BLaER1 (cell line): Measurements from ENCODE around the gene CALML6.

Experiments
- H3K27ac ChIP-seq: shearing (Covaris generic); formaldehyde crosslinking; 2 replicates; pipeline ENCODE4 v1.8.1; 2022
- H3K27me3 ChIP-seq: shearing (Covaris generic); formaldehyde crosslinking; 2 replicates; pipeline ENCODE4 v1.8.1; 2022
- H3K36me3 ChIP-seq: shearing (Covaris generic); formaldehyde crosslinking; 2 replicates; pipeline ENCODE4 v1.8.1; 2022
- H3K4me1 ChIP-seq: shearing (Covaris generic); formaldehyde crosslinking; 2 replicates; pipeline ENCODE4 v1.8.1; 2022
- H3K4me2 ChIP-seq: shearing (Covaris generic); formaldehyde crosslinking; 2 replicates; pipeline ENCODE4 v1.8.1; 2022
- H3K4me3 ChIP-seq: shearing (Covaris generic); formaldehyde crosslinking; 2 replicates; pipeline ENCODE4 v1.8.1; 2022
- H3K9ac ChIP-seq: shearing (Covaris generic); formaldehyde crosslinking; 2 replicates; pipeline ENCODE4 v1.8.1; 2022
- H3K9me3 ChIP-seq: shearing (Covaris generic); formaldehyde crosslinking; 2 replicates; pipeline ENCODE4 v1.8.1; 2022
- H4K20me1 ChIP-seq: shearing (Covaris generic); formaldehyde crosslinking; 2 replicates; pipeline ENCODE4 v1.8.1; 2022
- Cebpa-rat ChIP-seq: shearing (Covaris generic); IDR thresholded peaks from 2 replicates; pipeline ENCODE4 v1.8.1; 2022

CALML6 gene

DNA sequence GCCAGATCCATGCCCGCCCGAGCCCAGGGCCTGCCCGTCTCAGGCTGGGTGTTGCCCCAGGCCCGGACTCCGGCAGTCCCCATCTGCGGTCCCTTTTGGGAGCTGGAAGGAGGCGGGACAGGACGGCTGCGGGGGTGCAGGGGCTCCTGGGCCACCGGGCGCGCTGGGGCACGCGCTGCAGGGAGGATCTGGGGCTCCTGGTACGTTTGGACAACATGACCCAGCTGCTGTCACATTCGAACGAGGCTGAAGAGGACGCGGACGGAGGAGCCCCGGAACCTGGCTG, 6.6 kb upstream of the CALML6 start:
- Histone ChIP-seq H3K27ac (peak overlapping the region; percentile 98), H3K36me3 (no peaks in the 10 kb centered on the region), H3K27me3 (no peaks in the 10 kb centered on the region), H3K4me1 (peaks cover 59% of the 10 kb centered on the region), H3K9ac (peak overlapping the region; percentile 95), H3K9me3 (peaks cover under 1% of the 10 kb centered on the region; the same call in 1 of the 2 replicates), H3K4me3 (peak overlapping the region; percentile 84), H3K4me2 (peak overlapping the region; percentile 100), H4K20me1 (no peaks in the 10 kb centered on the region)
- TF ChIP-seq Cebpa-rat, result no peak

DNA sequence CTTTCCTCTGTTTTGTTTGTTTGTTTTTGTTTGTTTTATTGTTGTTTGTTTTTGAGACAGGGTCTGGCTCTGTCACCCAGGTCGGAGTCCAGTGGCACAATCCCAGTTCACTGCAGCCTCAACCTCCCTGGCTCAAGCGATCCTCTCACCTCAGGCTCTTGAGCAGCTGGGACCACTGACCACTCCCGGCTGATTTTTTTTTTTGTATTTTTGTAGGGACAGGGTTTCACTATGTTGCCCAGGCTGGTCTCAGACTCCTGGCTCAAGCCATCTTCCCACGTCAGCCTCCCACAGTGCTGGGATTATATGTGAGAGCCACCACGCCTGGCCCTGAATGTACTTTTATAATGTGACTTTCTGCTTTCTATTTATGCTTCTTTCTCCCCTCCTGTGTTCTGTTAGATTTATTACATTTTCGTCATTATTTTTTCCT, 5.0 kb upstream of the CALML6 start:
- Histone ChIP-seq H3K9ac (peak overlapping the region; percentile 61; the same call in 1 of the 2 replicates), H3K4me1 (peaks cover 71% of the 10 kb centered on the region), H3K4me3 (no peak overlapping the region), H3K27me3 (no peaks in the 10 kb centered on the region), H3K36me3 (no peaks in the 10 kb centered on the region), H3K27ac (peak overlapping the region; percentile 67), H3K4me2 (peak overlapping the region; percentile 74), H3K9me3 (no peaks in the 10 kb centered on the region), H4K20me1 (no peaks in the 10 kb centered on the region)
- no peak for TF ChIP-seq Cebpa-rat

DNA sequence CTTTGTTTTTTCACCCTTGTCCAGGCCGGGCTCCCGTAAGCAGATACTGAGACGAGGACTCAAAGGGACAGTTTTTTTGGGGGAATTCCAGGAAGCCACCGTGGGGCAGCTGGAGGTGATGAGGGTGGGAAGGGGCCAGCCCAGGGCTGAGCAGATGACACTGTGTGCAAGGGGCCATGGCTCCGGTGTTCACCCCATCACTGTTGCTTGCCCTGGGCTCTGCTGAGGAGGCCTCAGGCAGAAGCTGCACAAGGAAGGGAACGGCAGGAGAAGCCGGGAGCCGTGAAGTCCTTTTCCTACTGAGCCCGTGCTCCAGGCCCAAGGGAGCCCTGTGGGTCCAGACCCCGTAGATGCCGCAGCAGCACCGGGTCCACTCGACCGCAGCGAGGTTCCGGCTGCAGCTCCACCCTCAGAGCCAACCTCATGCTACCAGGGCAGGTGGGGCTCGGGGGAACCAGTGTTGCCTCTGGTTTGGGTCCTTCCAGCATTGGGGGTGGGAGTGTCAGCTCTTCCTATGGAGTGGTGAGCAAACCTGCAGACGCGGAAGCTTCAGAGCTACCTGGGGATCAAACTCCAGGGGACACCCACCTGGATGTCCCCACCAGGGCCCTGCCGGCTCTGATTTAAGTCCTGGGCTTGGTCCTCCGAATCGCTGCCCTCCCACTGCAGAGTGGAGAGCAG, 4.3 kb upstream of the CALML6 start:
- H3K4me2 ChIP-seq, result peak overlapping the region; percentile 74; the same call in 1 of the 2 replicates
- no peaks in the 10 kb centered on the region for H3K27me3 ChIP-seq
- no peak for TF ChIP-seq Cebpa-rat
- no peak overlapping the region for H3K4me3 ChIP-seq
- peak overlapping the region; percentile 19; the same call in 1 of the 2 replicates for H3K9ac ChIP-seq
- H3K36me3 ChIP-seq, result no peaks in the 10 kb centered on the region
- H3K9me3 ChIP-seq, result no peaks in the 10 kb centered on the region
- H4K20me1 ChIP-seq, result no peaks in the 10 kb centered on the region
- peaks cover 65% of the 10 kb centered on the region for H3K4me1 ChIP-seq
- H3K27ac ChIP-seq, result no peak overlapping the region

DNA sequence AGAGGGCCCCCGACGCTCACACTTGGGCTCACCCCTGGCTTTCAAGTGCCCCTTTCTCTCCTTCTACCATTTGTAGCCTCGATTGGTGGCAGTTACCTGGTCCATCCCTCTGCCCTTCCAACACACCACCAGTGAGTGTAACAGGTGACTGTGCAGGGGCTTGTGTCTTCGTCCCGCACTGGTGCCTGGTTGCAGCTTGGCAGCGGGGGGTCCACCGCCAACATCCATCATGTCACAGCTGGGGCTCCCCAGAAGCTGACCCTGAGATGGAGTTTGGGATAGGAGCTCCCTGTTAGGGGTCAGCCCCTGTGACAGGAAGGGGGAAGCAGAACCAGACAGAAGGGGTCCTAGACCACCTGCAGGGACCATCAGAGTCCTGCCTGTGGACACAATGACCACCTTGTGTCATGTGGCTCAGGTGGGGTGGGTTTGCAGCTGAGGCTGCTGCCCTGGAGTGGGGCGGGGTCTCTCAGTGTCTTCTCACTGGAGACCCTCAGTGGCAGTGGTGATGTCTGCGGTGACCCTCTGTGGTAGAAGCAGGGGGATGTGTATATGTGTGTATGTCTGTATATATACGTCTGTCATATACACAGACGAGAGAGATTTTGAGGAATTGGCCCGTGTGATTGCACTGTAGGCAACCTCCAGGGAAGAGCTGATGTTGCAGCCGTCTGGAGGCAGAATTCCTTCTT, 3.6 kb upstream of the CALML6 start:
- peaks cover 58% of the 10 kb centered on the region for H3K4me1 ChIP-seq
- H3K27ac ChIP-seq, result no peak overlapping the region
- no peaks in the 10 kb centered on the region for H3K27me3 ChIP-seq
- no peak overlapping the region for H3K4me2 ChIP-seq
- no peak overlapping the region for H3K4me3 ChIP-seq
- no peaks in the 10 kb centered on the region for H3K9me3 ChIP-seq
- no peaks in the 10 kb centered on the region for H4K20me1 ChIP-seq
- H3K9ac ChIP-seq, result no peak overlapping the region
- H3K36me3 ChIP-seq, result no peaks in the 10 kb centered on the region
- TF ChIP-seq Cebpa-rat, result no peak

DNA sequence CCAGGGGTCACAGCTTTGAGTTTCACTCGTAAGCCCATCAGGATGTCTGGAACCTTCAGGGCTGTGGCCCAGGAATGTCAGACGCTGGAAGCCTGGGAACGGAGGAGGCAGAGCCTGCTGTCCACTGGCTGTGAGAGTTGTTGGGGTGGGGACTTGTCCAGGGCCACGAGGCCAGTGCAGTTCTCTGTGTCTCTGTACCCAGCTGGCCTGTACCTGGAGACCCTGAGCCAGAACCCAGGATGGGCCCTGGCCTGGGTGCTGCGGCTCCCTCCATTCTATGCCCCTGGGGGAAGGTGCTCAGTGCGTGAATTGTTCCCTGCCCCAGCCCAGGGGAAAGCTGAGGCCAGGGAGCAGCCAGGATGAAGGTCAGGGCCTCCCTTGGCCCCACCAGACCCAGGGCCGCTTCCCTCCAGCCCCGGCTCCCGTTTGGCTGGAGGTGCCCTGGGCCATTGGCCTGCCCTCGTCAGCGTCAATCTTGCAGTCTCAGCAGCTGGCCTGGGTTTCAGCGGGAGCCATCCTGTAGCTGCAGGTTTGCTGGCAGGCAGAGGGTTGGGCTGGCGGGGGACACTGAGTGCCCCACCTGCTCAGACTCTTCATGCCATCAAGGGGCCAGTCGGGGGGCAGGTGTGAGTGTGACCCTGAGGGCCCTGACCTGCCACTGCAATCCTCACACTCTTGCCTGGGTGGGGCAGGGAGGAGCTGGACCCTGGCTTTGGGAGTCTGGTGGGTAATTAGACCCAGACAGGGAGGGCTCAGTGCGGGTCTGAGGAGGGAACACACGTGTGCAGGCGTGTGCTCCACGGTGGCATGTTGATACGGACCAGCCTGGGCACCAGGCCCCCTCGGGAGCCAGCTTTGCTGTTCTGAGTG, 724 bp upstream of the CALML6 start:
- Histone ChIP-seq H3K4me1 (peaks cover 53% of the 10 kb centered on the region), H3K4me2 (no peak overlapping the region)

DNA sequence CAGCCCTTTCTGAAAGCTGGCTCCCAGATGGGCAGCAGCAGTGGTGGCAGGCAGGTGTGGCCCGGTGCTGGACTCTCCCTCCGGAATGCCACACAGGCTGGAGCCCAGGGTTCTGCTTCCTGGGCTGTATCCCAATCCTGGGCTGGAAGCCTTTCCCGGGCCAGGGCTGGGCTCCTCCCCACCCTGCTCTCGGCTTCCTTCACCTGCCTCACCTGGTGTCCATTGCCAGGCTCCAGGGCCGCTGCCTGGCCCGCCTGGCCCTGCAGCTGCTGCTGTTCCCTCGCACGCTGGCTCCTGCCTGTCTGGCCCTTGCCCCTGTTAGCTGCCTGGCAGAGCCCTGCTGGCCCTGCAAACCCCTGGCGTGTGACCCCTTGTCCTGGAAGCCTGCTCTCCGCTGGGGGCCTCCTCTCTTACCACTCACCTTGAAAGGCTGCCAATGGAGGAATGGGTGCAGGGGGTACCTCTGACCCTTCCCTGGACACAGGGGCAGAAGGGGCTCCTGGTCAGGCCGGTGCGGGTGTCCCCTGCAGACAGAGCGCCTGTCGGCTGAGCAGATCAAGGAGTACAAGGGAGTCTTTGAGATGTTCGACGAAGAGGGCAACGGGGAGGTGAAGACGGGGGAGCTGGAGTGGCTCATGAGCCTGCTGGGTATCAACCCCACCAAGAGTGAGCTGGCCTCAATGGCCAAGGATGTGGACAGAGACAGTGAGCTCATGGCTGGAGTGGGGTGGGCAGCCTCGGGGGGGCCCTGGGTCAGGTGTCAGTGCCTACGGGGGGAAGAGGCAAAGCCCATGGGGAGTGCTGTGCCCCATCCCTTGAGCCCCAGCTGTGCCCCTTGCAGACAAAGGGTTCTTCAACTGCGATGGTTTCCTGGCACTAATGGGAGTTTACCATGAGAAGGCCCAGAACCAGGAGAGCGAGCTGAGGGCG, 1.1 kb downstream of the CALML6 start:
- Histone ChIP-seq H3K9me3 (no peaks in the 10 kb centered on the region), H3K9ac (no peak overlapping the region), H4K20me1 (no peaks in the 10 kb centered on the region), H3K36me3 (no peaks in the 10 kb centered on the region), H3K27ac (no peak overlapping the region), H3K4me1 (peaks cover 53% of the 10 kb centered on the region), H3K4me2 (no peak overlapping the region), H3K27me3 (0 out of 2 replicates have a peak, but pooled peaks cover 7% of the 10 kb centered on the region), H3K4me3 (no peak overlapping the region)
- no peak for TF ChIP-seq Cebpa-rat

More for the DNA sequence above, 724 bp upstream of the CALML6 start:
- Histone ChIP-seq H3K9ac (no peak overlapping the region), H4K20me1 (no peaks in the 10 kb centered on the region), H3K4me3 (no peak overlapping the region), H3K9me3 (no peaks in the 10 kb centered on the region), H3K36me3 (no peaks in the 10 kb centered on the region), H3K27ac (no peak overlapping the region), H3K27me3 (0 out of 2 replicates have a peak, but pooled peaks cover 7% of the 10 kb centered on the region)
- TF ChIP-seq Cebpa-rat, result no peak

DNA sequence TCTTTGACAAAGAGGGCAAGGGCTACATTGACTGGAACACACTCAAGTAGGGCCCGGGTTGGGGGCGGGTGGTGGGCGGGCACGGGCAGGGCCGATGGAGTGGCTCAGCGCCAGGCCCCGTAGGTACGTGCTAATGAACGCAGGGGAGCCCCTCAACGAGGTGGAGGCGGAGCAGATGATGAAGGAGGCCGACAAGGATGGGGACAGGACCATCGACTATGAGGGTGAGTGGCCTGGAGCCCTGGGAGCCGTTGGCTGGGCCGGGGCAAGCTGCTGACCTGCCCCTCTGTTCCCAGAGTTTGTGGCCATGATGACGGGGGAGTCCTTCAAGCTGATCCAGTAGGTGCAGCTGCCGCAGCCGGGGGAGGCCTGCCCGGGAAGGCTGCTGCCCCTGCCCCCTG, 1.8 kb downstream of the CALML6 start:
- Histone ChIP-seq H3K9me3 (no peaks in the 10 kb centered on the region), H3K4me1 (peaks cover 60% of the 10 kb centered on the region), H3K4me3 (no peak overlapping the region), H4K20me1 (no peaks in the 10 kb centered on the region), H3K27ac (no peak overlapping the region), H3K4me2 (no peak overlapping the region), H3K9ac (no peak overlapping the region), H3K36me3 (no peaks in the 10 kb centered on the region), H3K27me3 (0 out of 2 replicates have a peak, but pooled peaks cover 7% of the 10 kb centered on the region)
- TF ChIP-seq Cebpa-rat, result no peak

DNA sequence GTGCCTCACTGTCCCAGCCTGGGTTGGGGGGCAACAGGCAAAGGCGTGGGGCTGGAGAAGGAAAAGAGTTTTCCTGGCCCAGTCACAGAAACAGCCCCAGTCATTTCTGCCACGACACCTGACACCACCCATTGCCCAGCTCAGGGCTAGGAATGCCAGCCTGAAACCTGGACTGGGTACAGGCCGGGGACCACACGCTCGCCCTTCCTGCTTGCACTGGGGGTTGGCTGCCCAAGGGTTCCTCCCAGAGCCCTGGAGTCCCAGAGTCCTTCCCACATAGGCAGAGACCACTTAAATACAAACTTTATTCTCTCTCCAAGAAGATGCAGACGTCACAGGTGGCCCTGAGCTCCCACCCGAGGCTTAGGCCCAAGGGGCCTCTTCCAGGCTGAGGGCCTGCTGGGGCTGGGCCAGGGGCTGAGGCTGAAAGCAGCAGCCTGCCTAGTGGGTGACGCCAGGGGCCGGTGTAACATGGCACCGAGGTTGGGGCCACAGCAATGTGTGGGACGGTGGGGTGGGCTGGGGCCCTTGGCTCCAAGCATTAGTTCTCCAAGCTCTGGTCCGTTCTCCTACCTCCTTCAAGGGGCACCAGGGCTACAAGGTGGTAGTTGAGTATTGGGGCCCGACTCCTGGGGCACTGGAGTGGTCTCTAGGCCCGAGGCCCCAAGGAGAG, 2.4 kb downstream of the CALML6 start:
- Histone ChIP-seq H3K4me2 (peak overlapping the region; percentile 95), H3K9ac (no peak overlapping the region), H3K36me3 (no peaks in the 10 kb centered on the region), H3K4me3 (no peak overlapping the region), H3K9me3 (no peaks in the 10 kb centered on the region), H3K4me1 (peaks cover 66% of the 10 kb centered on the region), H3K27ac (no peak overlapping the region), H4K20me1 (no peaks in the 10 kb centered on the region), H3K27me3 (0 out of 2 replicates have a peak, but pooled peaks cover 7% of the 10 kb centered on the region)
- TF ChIP-seq Cebpa-rat, result no peak
